Stimulated activated naive CD8-positive, alpha-beta T cell treated with anti-CD3 and anti-CD28 coated beads, Interleukin-15, Interleukin-2, amounts not matched to agents 100 U/mL and 50 U/mL, for 24 hours (primary cell): ENCODE measurements around the gene NPLOC4.

ENCODE experiments used
- ATAC-seq: fragments of 150-1000 bp; cut with Tn5 transposase; one replicate; pipeline ENCODE4 v1.10.0; 2021
- DNase-seq: peaks from one replicate; pipeline ENCODE4 v3.0.0; 2021

Gene NPLOC4

GRCh38 chr17:81564778-81565177 lies 72.1 kb downstream of the NPLOC4 start:
- no peak for DNase-seq
- no peak for ATAC-seq

GRCh38 chr17:81563861-81564586 lies 72.9 kb downstream of the NPLOC4 start:
- DNase-seq = no peak
- ATAC-seq = no peak

GRCh38 chr17:81561494-81561885 lies 75.4 kb downstream of the NPLOC4 start:
- ATAC-seq (no peak), DNase-seq (no peak)

GRCh38 chr17:81558941-81559806 lies 77.7 kb downstream of the NPLOC4 start:
- DNase-seq (no peak), ATAC-seq (no peak)

GRCh38 chr17:81558115-81558468 lies 78.8 kb downstream of the NPLOC4 start:
- DNase-seq = no peak

GRCh38 chr17:81557276-81558114 lies 79.4 kb downstream of the NPLOC4 start:
- ATAC-seq (no peak), DNase-seq (no peak)

More at GRCh38 chr17:81558115-81558468, 78.8 kb downstream of the NPLOC4 start:
- ATAC-seq = no peak

GRCh38 chr17:81556863-81557262 lies 80.0 kb downstream of the NPLOC4 start:
- DNase-seq = no peak
- no peak for ATAC-seq

- no peak for DNase-seq
- no peak for ATAC-seq
These were observed 80.7 kb downstream of the NPLOC4 start for GRCh38 chr17:81556175-81556691.

- no peak for DNase-seq
- peak; percentile 3 for ATAC-seq
These were observed 83.2 kb downstream of the NPLOC4 start for GRCh38 chr17:81553616-81554181.

- ATAC-seq (peak; percentile 68), DNase-seq (peak; percentile 82)
These were observed 83.8 kb downstream of the NPLOC4 start for GRCh38 chr17:81553018-81553615.

GRCh38 chr17:81552244-81553017 lies 84.5 kb downstream of the NPLOC4 start, which contains the start of gene FAAP100:
TSS of gene FAAP100 (minus strand) at chr17:81552353. CDS start at chr17:81552330, 23 bp downstream.
- peak; percentile 55 for ATAC-seq
- DNase-seq = peak; percentile 88

- ATAC-seq = no peak
- DNase-seq = no peak
These were observed 85.3 kb downstream of the NPLOC4 start for GRCh38 chr17:81551458-81552243.

- DNase-seq (no peak), ATAC-seq (no peak)
These were observed 86.0 kb downstream of the NPLOC4 start for GRCh38 chr17:81550830-81551457.

GRCh38 chr17:81550285-81550684 lies 86.6 kb downstream of the NPLOC4 start:
- DNase-seq = no peak
- no peak for ATAC-seq

- no peak for ATAC-seq
- DNase-seq = no peak
These were observed 87.1 kb downstream of the NPLOC4 start for GRCh38 chr17:81549826-81550225.

- ATAC-seq = no peak
- no peak for DNase-seq
These were observed 87.8 kb downstream of the NPLOC4 start for GRCh38 chr17:81549031-81549557.

GRCh38 chr17:81547614-81547982 lies 89.3 kb downstream of the NPLOC4 start:
- ATAC-seq (no peak), DNase-seq (no peak)

GRCh38 chr17:81546906-81547613 lies 89.9 kb downstream of the NPLOC4 start:
- DNase-seq (no peak), ATAC-seq (no peak)
